Measurements from ENCODE around the gene DGCR8.

Gene DGCR8

GRCh38 chr22:20149257-20150250 is 69.5 kb downstream of the DGCR8 start:
- no peaks in the 10 kb centered on the region for H3K36me3 ChIP-seq (ENCODE audit: control insufficient read depth in 1 of 2, insufficient read depth in 2 of 2, low read length in 2 of 2)
- no peak overlapping the region for H3K4me3 ChIP-seq (ENCODE audit: low read depth in 1 of 2, low read length in 2 of 2)
- H3K27me3 ChIP-seq (ENCODE audit: control insufficient read depth in 1 of 2, insufficient read depth in 2 of 2, low read length in 2 of 2): no peaks in the 10 kb centered on the region
- H3K9me3 ChIP-seq (ENCODE audit: control insufficient read depth in 1 of 2, low read length in 2 of 2): no peaks in the 10 kb centered on the region
- no peak overlapping the region for H3K27ac ChIP-seq (ENCODE audit: low read depth, low read length)
- H3K4me1 ChIP-seq (ENCODE audit: control insufficient read depth in 1 of 2, insufficient read depth in 2 of 2, low read length in 2 of 2): peaks cover 0 to 3% of the 10 kb centered on the region in 2 donors
- no peak overlapping the region for H3K9ac ChIP-seq (ENCODE audit: low read depth in 1 of 2, low read length in 2 of 2)

GRCh38 chr22:20150381-20151275 is 70.6 kb downstream of the DGCR8 start, which contains the start of gene CCDC188:
CCDC188 (minus strand) TSS chr22:20151055; CDS start chr22:20150986, 69 bp downstream.
- no peak within 1 kb of the TSS for H3K27ac ChIP-seq (ENCODE audit: low read depth, low read length)
- H3K4me1 ChIP-seq (ENCODE audit: control insufficient read depth in 1 of 2, insufficient read depth in 2 of 2, low read length in 2 of 2): peaks cover 0 to 3% of the 10 kb centered on the region in 2 donors
- no peaks in the 10 kb centered on the region for H3K9me3 ChIP-seq (ENCODE audit: control insufficient read depth in 1 of 2, low read length in 2 of 2)
- no peak within 1 kb of the TSS for H3K9ac ChIP-seq (ENCODE audit: low read depth in 1 of 2, low read length in 2 of 2)
- no peaks in the 10 kb centered on the region for H3K27me3 ChIP-seq (ENCODE audit: control insufficient read depth in 1 of 2, insufficient read depth in 2 of 2, low read length in 2 of 2)
- H3K4me3 ChIP-seq (ENCODE audit: low read depth in 1 of 2, low read length in 2 of 2): no peak within 1 kb of the TSS
- H3K36me3 ChIP-seq (ENCODE audit: control insufficient read depth in 1 of 2, insufficient read depth in 2 of 2, low read length in 2 of 2): no peaks in the 10 kb centered on the region

- peaks cover 0 to 3% of the 10 kb centered on the region in 2 donors for H3K4me1 ChIP-seq (ENCODE audit: control insufficient read depth in 1 of 2, insufficient read depth in 2 of 2, low read length in 2 of 2)
- H3K9me3 ChIP-seq (ENCODE audit: control insufficient read depth in 1 of 2, low read length in 2 of 2): no peaks in the 10 kb centered on the region
- no peak overlapping the region for H3K9ac ChIP-seq (ENCODE audit: low read depth in 1 of 2, low read length in 2 of 2)
- no peaks in the 10 kb centered on the region for H3K36me3 ChIP-seq (ENCODE audit: control insufficient read depth in 1 of 2, insufficient read depth in 2 of 2, low read length in 2 of 2)
- H3K27me3 ChIP-seq (ENCODE audit: control insufficient read depth in 1 of 2, insufficient read depth in 2 of 2, low read length in 2 of 2): no peaks in the 10 kb centered on the region
- no peak overlapping the region for H3K27ac ChIP-seq (ENCODE audit: low read depth, low read length)
- no peak overlapping the region for H3K4me3 ChIP-seq (ENCODE audit: low read depth in 1 of 2, low read length in 2 of 2)
Observed at GRCh38 chr22:20151276-20151588, 71.2 kb downstream of the DGCR8 start.

GRCh38 chr22:20152464-20152890 is 72.4 kb downstream of the DGCR8 start:
- Histone ChIP-seq H3K4me1 (ENCODE audit: control insufficient read depth in 1 of 2, insufficient read depth in 2 of 2, low read length in 2 of 2) (no peaks in the 10 kb centered on the region), H3K9ac (ENCODE audit: low read depth in 1 of 2, low read length in 2 of 2) (no peak overlapping the region), H3K9me3 (ENCODE audit: control insufficient read depth in 1 of 2, low read length in 2 of 2) (no peaks in the 10 kb centered on the region), H3K27ac (ENCODE audit: low read depth, low read length) (no peak overlapping the region), H3K27me3 (ENCODE audit: control insufficient read depth in 1 of 2, insufficient read depth in 2 of 2, low read length in 2 of 2) (no peaks in the 10 kb centered on the region), H3K4me3 (ENCODE audit: low read depth in 1 of 2, low read length in 2 of 2) (no peak overlapping the region), H3K36me3 (ENCODE audit: control insufficient read depth in 1 of 2, insufficient read depth in 2 of 2, low read length in 2 of 2) (no peaks in the 10 kb centered on the region)

GRCh38 chr22:20153945-20154344 is 73.9 kb downstream of the DGCR8 start:
- Histone ChIP-seq H3K9ac (ENCODE audit: low read depth in 1 of 2, low read length in 2 of 2) (no peak overlapping the region), H3K27me3 (ENCODE audit: control insufficient read depth in 1 of 2, insufficient read depth in 2 of 2, low read length in 2 of 2) (no peaks in the 10 kb centered on the region), H3K4me3 (ENCODE audit: low read depth in 1 of 2, low read length in 2 of 2) (no peak overlapping the region), H3K27ac (ENCODE audit: low read depth, low read length) (no peak overlapping the region), H3K36me3 (ENCODE audit: control insufficient read depth in 1 of 2, insufficient read depth in 2 of 2, low read length in 2 of 2) (no peaks in the 10 kb centered on the region), H3K9me3 (ENCODE audit: control insufficient read depth in 1 of 2, low read length in 2 of 2) (no peaks in the 10 kb centered on the region), H3K4me1 (ENCODE audit: control insufficient read depth in 1 of 2, insufficient read depth in 2 of 2, low read length in 2 of 2) (no peaks in the 10 kb centered on the region)

GRCh38 chr22:20154602-20155187 is 74.7 kb downstream of the DGCR8 start:
- Histone ChIP-seq H3K27me3 (ENCODE audit: control insufficient read depth in 1 of 2, insufficient read depth in 2 of 2, low read length in 2 of 2) (no peaks in the 10 kb centered on the region), H3K9me3 (ENCODE audit: control insufficient read depth in 1 of 2, low read length in 2 of 2) (no peaks in the 10 kb centered on the region), H3K4me1 (ENCODE audit: control insufficient read depth in 1 of 2, insufficient read depth in 2 of 2, low read length in 2 of 2) (no peaks in the 10 kb centered on the region), H3K9ac (ENCODE audit: low read depth in 1 of 2, low read length in 2 of 2) (no peak overlapping the region), H3K4me3 (ENCODE audit: low read depth in 1 of 2, low read length in 2 of 2) (no peak overlapping the region), H3K27ac (ENCODE audit: low read depth, low read length) (no peak overlapping the region), H3K36me3 (ENCODE audit: control insufficient read depth in 1 of 2, insufficient read depth in 2 of 2, low read length in 2 of 2) (no peaks in the 10 kb centered on the region)

GRCh38 chr22:20155330-20156041 is 75.4 kb downstream of the DGCR8 start:
- Histone ChIP-seq H3K4me3 (ENCODE audit: low read depth in 1 of 2, low read length in 2 of 2) (no peak overlapping the region), H3K27me3 (ENCODE audit: control insufficient read depth in 1 of 2, insufficient read depth in 2 of 2, low read length in 2 of 2) (no peaks in the 10 kb centered on the region), H3K27ac (ENCODE audit: low read depth, low read length) (no peak overlapping the region), H3K9ac (ENCODE audit: low read depth in 1 of 2, low read length in 2 of 2) (no peak overlapping the region), H3K4me1 (ENCODE audit: control insufficient read depth in 1 of 2, insufficient read depth in 2 of 2, low read length in 2 of 2) (no peaks in the 10 kb centered on the region), H3K36me3 (ENCODE audit: control insufficient read depth in 1 of 2, insufficient read depth in 2 of 2, low read length in 2 of 2) (no peaks in the 10 kb centered on the region), H3K9me3 (ENCODE audit: control insufficient read depth in 1 of 2, low read length in 2 of 2) (no peaks in the 10 kb centered on the region)

- no peaks in the 10 kb centered on the region for H3K36me3 ChIP-seq (ENCODE audit: control insufficient read depth in 1 of 2, insufficient read depth in 2 of 2, low read length in 2 of 2)
- H3K27ac ChIP-seq (ENCODE audit: low read depth, low read length): no peak overlapping the region
- no peaks in the 10 kb centered on the region for H3K27me3 ChIP-seq (ENCODE audit: control insufficient read depth in 1 of 2, insufficient read depth in 2 of 2, low read length in 2 of 2)
Observed at GRCh38 chr22:20156042-20156389, 76.0 kb downstream of the DGCR8 start.

GRCh38 chr22:20156611-20157429 is 76.8 kb downstream of the DGCR8 start:
- Histone ChIP-seq H3K9ac (ENCODE audit: low read depth in 1 of 2, low read length in 2 of 2) (no peak overlapping the region), H3K4me1 (ENCODE audit: control insufficient read depth in 1 of 2, insufficient read depth in 2 of 2, low read length in 2 of 2) (no peaks in the 10 kb centered on the region)

More at GRCh38 chr22:20156042-20156389, 76.0 kb downstream of the DGCR8 start:
- H3K9ac ChIP-seq (ENCODE audit: low read depth in 1 of 2, low read length in 2 of 2): no peak overlapping the region
- H3K4me3 ChIP-seq (ENCODE audit: low read depth in 1 of 2, low read length in 2 of 2): no peak overlapping the region
- H3K4me1 ChIP-seq (ENCODE audit: control insufficient read depth in 1 of 2, insufficient read depth in 2 of 2, low read length in 2 of 2): no peaks in the 10 kb centered on the region
- no peaks in the 10 kb centered on the region for H3K9me3 ChIP-seq (ENCODE audit: control insufficient read depth in 1 of 2, low read length in 2 of 2)

More at GRCh38 chr22:20156611-20157429, 76.8 kb downstream of the DGCR8 start:
- no peak overlapping the region for H3K27ac ChIP-seq (ENCODE audit: low read depth, low read length)
- no peaks in the 10 kb centered on the region for H3K36me3 ChIP-seq (ENCODE audit: control insufficient read depth in 1 of 2, insufficient read depth in 2 of 2, low read length in 2 of 2)
- H3K9me3 ChIP-seq (ENCODE audit: control insufficient read depth in 1 of 2, low read length in 2 of 2): no peaks in the 10 kb centered on the region
- H3K4me3 ChIP-seq (ENCODE audit: low read depth in 1 of 2, low read length in 2 of 2): no peak overlapping the region
- H3K27me3 ChIP-seq (ENCODE audit: control insufficient read depth in 1 of 2, insufficient read depth in 2 of 2, low read length in 2 of 2): no peaks in the 10 kb centered on the region

Data from duodenal mucosa (tissue), 2 donors.